CD4-positive, alpha-beta T cell treated with Interleukin-2 at 100 ng/mL for 4 hours (primary cell): ENCODE measurements around the gene KCNK1.

Source experiments
- DNase-seq: peaks from one replicate; pipeline ENCODE4 v3.0.0-alpha.2; 2020; ENCODE audit warnings: low spot score

KCNK1 gene

DNA sequence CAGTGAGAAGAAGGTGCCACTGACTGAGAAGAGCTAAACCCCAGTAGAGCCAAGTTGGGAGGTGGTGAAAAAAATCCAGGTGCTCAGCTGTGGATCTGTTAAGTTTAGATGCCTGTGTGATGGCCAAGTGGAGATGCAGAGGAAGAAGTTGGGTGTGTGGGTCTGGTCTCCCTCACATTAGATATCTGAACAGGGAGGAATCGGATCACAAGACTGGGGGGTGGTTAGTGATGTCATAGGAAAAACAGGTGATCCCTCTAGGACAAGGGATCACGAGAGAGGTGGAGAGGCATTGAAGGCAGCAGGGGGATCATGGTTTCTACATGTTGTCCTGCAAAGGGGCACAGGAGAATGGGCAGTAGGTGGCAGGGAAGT, 22.6 kb downstream of the KCNK1 start:
- DNase-seq = no peak

DNA sequence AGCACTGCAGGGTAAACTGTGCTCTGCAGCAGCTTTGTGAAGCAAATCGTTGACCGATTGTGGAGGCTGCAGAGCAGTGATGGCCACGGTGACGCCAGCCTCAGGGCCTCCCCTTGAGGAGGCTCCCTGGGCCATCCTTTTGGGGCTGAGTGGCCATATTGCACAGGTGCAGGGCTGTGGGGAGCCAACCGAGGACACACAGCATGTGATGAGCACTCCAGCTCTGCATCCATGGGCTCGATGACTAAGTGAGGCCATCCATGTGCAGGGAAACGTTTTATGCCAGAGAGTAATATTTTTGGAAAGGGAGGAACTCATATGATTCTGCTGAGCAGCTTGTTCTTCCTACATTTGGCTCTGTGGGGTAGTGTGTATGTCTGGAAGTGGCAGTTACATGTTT, 24.6 kb downstream of the KCNK1 start:
- DNase-seq = no peak

DNA sequence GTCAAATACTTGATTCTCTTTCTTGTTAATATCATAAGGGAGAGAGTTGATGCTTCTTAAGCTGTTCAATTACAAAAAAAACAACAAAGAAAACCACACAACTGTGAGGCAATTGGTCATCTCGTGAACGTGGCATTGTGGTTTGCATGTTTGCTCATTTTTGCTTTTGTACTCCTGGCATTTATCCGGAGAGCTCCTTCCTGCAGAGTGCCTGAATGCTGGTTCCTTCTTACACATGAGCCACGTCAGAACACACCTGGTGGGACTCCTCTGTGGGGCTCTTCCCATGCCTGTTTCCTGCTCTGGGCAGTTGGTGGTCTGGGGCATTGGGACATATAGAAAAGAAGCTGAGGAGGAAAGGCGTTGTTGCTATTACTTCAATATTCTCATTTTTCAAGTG, 25.7 kb downstream of the KCNK1 start:
- no peak for DNase-seq

DNA sequence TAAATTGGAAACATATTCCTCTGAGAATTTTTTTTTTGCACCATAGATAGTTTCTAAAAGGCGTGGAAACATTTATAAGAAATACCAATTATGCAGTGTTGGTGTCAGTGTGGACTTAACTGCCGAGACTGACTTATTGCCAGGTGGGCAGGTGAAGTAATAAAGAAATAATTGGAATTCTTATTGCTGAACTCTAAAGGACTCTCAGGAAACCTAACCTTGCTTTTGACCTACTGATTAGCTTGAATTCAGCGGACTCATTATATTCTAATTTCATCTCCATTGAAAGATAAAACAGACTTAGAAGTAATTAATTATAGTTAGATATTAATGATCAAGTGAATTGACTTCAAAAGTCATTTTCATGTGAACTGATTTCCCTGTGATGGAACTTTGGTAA, 26.3 kb downstream of the KCNK1 start:
- no peak for DNase-seq

DNA sequence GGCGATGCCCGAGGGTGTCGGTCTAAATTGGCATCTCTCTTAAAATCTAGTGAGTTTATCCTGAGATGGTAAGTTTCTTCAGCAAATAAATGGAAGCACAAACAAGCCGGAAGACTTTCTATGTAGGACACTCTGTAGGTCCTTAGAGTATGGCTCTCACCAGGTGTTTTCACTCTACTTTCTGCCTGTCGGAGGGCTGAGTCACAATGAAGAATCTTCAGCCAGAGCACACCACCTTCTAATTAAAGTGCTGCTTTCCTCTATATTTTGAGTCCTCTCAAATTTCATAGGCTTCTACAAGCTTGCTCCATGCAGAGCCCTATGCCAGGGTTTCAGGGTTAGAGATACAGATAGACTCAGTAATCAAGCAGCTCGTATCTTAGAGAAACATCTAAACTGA, 27.1 kb downstream of the KCNK1 start:
- DNase-seq = no peak

DNA sequence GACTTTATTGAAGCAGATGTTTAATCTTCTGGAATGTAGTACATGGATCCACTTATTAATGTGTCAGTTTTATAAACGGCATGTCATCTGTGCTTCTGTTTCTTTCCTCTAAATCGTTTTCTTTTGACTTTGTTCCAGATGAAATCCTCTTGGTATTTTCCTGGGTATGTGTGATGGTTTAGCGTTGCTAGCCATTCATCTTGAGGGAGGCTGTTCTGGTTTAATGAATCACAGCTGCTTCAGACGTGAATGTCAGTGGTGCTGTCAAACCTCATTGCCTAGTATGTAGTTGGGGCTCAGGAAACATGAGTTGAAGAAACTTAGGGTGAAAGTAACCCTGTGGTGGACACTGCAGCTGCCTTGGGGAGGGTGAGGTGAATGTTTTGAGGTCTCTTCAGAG, 33.2 kb downstream of the KCNK1 start:
- DNase-seq = no peak

DNA sequence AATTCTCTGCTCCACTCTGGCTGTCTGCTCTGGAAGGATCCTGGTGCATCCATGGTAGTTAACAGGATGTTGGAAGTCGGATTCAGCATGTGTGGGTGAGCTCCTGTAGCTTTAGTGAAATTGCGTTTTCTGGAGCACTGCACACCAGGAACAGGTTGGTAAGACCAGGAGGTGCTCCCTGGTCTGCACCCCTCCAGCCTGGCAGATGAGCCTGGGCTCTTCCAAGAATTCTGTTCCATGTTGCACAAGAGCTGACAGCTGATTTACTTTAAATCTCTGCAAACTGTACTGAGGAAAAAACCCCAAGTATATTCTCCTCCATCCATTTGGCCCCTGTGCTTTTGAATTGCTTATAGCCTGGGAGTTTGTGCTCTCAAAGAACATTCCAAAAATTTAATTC, 33.7 kb downstream of the KCNK1 start:
- DNase-seq = no peak

DNA sequence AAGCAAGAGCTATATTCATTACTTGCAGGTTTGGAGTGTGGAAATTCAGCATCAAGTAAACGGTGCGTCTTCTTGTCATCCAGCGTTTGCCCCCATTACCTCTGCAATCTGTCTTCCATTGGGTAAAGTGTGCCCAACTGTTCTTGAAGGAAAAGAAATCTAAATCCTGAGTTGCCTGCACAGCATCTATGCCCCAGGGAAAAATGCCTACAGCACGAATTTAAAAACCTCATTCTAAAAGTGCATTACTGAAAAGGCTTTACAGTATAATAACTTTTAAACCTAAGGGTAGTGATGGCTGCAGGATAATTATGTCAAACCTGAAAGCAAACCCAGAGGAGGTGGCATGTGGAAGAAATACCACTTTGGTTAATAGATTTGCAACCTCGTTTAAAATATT, 37.2 kb downstream of the KCNK1 start:
- DNase-seq = no peak

DNA sequence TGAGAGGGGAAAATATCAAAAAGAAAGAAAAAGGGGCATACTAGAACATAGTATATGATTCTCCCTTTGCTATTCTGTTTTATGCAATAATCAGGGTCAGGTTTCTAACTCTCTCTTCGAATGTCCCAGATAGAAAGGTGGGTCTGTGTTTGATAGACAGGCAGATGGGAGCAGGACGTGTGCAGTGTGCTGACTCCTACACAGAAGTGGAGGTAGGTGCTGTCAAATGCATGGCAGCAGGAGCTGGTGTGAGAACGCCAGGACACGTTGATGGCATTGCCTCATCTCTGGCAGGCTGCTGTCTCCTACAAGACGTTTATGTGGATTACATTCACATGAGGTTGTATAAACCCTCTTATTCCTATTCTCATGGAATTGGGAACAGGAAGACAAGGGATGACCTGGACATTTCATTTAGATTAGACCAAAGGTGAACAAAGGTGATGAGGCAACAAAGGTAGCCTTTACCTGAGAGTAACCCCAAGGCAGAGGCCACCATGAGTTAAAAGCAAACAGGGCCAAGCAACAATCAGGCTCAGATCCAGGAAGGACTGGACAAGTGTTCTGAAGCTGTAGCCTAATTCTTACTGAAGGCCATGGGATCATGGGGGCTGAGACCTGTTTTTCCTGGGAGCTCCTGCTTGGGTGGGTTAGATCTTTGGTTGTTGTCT, 37.8 kb downstream of the KCNK1 start:
- no peak for DNase-seq

DNA sequence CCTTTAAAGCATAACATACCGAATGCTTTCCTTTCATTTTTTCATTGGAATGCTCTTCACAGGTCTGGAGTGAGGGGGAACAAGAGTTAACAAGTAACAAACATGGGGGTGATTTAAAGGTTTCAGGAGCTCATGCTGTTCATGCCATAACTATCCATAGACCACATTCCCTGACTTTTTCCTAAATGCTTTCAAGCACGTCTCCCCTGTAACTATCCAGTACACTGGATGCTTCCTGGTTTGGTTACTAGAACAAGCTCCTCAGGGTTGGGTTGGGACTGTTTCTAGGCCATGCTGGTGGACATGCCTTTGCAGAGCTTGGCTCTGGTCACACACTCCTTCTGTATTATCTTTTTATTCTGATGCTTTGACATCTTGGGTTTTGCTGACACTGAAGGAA, 38.6 kb downstream of the KCNK1 start:
- no peak for DNase-seq

DNA sequence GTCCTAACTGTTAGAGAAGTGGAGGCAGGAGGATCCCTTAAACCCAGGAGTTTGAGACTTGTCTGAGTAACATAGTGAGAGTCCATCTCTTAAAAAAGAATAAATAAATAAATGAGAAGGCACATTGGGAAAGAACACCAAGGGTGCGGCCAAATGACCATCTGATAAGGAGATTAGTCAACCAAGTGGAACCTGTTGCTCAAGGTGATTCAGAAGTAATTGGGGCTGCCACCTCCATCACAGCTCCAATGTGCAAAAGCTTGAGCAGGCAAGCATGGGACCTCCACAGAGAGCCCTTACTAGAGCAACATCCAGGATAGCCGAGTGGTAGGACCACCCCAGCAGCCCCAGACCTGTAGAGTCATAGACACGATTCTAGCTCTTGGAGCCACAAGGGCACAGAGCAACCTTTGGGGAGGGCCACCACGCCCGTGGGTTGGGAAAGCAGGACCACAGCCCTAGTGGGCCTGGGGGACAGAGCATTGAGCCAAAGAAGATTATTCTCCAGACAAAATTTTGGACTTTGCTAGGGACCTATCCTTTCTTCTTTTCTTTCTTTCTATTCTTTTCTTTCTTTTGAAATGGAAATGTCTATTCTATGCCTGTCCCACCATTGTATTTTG, 40.9 kb downstream of the KCNK1 start:
- DNase-seq = no peak

DNA sequence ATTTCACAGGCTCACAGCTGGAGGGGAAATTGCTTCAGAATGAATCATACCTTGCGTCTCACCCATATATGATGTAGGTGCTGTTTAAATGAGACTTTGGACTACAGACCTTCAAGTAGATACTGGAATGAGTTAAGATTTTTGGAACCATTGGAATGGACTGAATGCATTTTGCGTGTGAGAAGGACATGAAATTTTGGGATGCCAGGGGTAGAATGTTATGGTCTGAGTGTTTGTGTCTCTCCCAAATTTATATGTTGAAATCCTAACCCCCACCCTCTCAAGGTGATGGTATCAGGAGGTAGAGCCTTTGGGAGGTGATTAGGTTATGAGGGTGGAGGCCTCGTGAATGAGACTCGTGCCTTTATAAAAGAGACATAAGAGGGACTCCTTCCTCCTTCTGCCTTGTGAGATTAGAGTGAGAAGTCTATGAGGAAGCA, 41.4 kb downstream of the KCNK1 start:
- DNase-seq = no peak

DNA sequence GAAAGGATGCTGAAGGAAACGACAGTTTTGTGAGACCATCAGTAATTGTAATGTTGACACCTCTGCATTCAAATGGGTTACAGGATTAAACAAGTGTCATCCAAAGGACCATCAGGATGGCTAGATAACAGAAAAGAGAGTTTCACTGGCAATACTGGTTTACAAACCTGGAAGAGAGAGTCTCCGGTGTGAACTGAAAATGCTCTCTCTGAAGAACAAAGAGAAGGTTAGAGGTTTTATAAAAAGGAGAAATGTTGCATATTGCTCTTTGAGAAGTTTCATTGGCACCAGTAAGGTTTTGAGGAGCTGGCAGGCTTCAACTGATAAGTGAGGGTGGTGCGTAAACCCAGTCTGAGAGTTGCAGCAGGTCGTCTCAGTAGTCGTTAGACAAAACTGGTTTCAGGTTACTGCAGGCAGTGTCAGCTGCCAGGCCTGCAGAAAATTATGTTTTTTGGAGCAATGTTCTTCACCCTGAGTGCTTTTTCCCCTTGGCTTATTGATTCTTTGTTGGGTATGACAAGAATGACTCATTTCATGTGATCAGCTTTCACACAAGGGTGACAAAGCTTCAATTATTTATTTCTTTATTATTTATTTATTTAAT, 42.2 kb downstream of the KCNK1 start:
- no peak for DNase-seq

DNA sequence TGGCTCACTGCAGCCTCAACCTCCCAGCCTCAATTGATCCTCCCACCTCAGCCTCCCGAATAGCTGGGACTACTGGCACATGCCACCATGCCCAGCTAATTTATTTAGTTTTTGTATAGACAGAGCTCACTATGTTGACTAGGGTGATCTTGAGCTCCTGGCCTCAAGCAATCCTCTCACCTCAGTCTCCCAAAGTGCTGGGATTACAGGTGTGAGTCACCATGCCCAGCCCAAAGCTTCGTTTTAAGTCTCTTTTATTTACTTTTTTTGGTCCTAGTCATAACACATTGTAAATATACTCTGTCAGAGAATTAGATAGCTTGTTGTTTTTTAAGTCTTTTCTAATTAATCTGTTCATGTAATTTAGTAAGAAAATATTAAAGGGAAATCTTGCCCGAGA, 42.8 kb downstream of the KCNK1 start:
- no peak for DNase-seq

DNA sequence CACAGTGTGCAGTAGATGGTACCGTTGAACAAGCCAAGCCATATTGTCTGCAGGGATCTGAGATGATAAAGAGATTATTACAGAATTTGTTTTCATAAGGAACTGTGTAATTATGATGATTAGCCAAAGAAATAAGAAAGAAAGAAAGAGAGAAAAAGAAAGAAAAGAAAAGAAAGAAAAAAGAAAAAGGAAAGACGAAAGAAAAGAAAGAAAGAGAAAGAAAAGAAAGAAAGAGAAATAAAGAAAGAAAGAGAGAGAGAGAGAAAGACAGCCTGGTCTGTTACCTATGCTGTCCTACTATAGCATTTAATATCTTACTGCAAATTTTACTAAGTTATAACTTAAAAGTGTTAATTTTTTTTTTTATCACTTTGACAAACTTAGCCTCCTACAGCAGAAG, 43.6 kb downstream of the KCNK1 start:
- no peak for DNase-seq

DNA sequence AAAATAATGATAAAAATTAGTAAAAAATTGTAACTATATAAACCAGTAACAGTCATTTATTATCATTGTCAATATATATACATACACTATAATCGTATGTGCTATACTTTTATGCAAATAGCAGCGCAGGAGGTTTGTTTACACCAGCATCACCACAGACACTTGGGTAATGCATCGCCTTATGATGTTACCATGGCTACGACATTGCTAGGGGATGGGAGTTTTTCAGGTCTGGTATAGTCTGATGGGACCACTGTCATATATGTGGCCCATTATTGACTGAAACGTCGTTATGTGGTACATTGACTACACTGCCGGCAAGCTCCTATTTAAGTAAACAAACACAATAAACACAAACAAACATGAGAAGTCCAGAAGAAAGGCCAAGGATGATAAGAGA, 45.6 kb downstream of the KCNK1 start:
- no peak for DNase-seq

DNA sequence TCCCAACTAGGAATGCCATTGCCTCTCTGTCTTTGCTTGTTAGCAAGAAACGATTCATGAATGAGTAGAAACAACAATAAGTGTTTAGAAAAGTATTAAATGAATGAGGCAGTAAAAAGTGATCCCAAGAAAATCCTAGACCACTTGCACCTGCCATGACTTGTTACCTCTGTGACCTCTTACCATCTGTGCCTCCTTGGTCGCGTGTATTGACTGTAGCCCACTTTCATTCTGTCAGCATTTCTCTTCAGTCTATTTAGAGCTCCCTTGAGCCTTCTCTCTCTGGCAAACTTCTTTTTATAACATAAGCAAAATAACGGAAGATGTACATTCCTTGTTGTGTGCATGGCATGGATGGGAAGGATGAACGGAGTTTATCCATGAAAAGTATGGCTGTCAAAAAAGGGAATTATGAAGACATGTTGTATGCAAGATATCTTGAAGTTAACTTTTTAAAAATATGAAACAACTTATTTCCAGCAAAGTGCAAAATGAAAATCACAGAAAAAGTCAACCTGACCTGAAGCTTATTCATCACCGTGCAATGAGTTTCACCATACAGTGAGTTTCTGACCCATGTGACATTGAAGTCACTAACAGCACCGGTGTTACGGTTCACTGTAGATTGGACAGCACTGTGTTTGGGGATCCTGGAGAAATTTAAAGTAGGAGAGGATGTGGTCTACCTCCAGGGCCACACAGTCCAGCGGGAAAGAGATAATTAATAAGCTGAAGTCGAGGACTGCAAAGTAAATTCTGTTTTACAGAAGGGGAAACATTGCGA, 47.7 kb downstream of the KCNK1 start:
- DNase-seq = no peak

DNA sequence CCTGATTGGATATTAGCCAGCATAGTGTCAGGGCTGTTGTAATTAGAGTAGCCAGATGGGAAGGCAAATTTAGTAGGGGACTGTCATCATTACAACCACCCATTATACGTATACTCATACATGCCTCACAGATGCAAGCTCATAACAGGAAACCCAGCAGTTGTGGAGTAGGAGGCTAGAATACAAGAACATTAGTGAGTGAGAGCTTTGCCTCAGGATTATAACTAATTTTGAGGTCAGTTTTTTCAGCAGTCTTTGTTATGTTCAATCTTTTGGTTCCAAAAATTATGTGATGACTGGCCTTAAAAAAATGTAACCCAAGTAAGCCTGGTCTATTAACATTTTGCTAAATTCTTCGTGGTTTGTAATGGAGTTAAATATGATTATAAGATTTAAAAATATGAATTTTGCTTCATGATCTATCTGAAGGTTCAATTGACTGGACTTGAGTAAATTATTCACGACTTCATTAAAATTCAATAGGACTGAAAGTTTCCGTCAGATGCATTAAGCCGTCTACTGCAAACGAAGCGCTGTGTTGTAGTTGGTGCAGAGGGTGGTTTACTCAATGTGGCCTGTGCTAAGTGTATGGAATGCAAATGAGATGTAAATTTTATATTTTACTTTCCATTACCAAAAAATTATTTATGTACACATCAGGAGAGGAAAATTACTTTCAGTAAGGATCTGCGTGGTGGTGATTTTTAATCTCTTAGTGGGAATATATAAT, 48.8 kb downstream of the KCNK1 start:
- DNase-seq = no peak

DNA sequence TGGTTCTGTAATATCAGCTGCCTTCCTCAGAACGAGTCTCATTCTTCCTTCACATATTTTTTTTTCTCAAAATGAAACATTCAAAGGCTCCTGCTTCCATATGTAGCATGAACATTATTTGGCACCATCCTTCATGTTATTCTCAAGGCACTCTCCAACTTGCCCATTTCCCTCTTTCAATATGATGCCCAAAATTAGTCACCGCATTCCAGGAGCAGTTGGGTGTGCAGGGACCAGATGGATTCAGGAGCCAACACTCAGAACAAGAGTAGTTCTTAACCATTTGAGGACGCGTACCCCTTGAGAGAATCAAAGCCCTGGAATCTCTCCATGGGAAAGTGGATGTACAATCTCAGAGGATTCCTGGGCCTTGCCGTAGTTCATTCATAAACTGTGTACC, 50.3 kb downstream of the KCNK1 start:
- DNase-seq = no peak

DNA sequence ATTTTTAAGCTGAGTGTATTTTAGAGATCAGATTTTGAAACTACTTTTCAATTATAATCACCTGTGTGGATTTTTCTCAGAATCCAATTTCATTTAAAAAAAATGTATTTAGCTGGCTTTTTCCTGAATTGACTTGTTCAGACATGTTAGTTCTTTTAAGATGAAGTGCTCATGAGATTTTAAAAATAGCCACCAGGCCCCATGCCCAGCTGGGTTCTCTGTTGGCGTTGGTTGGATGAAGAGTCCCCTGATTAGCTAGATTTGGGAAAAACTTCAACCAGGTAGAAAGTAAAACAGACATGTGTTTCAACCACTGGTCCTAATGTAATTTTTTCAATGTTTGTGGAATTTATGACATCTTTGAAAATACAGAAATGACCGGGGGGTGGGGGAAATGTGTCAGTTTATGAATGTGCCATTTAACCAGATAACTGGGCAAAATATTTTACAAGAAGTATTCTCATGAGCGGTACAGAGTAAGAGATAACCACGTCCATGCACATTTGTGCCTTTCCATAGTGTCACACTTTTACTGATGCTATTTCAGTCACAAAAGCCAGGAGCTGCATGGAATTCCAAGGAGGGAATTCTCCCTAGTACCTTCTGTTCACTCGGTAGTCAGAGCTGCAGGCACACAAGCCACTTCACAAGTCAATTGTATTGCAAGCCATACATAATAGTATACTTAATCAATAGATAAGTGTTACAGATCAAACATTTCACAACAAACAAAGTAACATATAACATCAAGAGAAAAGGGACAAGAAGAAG, 51.1 kb downstream of the KCNK1 start:
- DNase-seq = no peak

DNA sequence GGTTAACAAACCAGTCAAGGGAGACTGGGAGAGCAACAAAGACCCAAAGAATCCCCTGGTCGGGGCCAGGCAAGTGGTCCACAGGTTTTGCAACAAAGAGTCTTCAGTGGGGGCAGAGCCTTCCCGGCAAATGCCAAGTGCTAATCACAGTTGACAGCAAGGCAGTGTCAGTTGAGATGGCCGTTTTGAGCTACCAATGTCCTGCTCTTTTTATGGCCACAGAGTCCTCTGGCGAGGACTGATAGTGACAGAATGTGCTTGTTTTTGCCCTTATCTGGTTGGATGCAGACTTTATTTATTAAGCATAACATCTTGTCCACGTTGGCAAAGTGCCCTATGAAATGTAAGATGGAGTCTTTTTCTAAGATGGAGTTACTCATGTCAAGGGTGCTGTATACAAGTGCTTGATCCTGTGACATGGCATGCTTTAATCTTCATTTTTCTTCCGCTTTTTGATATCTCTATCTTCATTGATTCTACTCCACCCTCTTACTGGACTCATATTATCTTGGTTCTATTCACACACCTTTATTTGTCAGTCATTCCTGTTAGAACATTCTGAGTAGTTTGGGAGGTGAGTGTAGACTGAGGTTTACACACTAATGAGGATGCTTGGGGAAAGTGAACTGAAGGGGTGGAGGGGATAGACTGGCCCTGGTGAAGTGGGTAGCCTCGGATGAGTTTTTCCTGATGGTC, 51.8 kb downstream of the KCNK1 start:
- no peak for DNase-seq
